H1 (cell line): ENCODE results near the gene SYDE2. TPM values are rescaled to one million over a fixed set of nuclear protein-coding genes. Genes with fewer than 3 reads are reported as not detected.

Experiments used
- ASH2L ChIP-seq: fragments of 200-600, 300-600 bp; sonication (generic); IDR thresholded peaks from one replicate; pipeline ENCODE4 v1.7.1; 2017; ENCODE audit warnings: low read length
- BCL11A ChIP-seq, 2 experiments: IDR thresholded peaks; one replicate each; pipeline ENCODE4 v1.6.1; 2011; ENCODE audit warnings: low read depth in 2 of 2, low read length in 2 of 2, mild to moderate bottlenecking in 2 of 2
- CBX8 ChIP-seq: fragments of 300-800, 300-1000 bp; sonication (generic); IDR thresholded peaks from 2 replicates; pipeline ENCODE4 v1.7.1; 2016; ENCODE audit warnings: low read depth, low read length, borderline replicate concordance
- NANOG ChIP-seq: IDR thresholded peaks from 2 replicates; pipeline ENCODE4 v1.6.1; 2011; ENCODE audit warnings: low read length, low read depth, mild to moderate bottlenecking, inconsistent platforms; ENCODE audit not compliant: insufficient read depth, poor library complexity, severe bottlenecking
- PHF8 ChIP-seq: fragments of 200-600 bp; sonication (generic); conservative IDR thresholded peaks from 2 replicates; pipeline ENCODE4 v1.7.1; 2012; ENCODE audit warnings: low read depth, mild to moderate bottlenecking, inconsistent platforms, low read length, moderate library complexity
- POLR2AphosphoS5 ChIP-seq: IDR thresholded peaks from 2 replicates; pipeline ENCODE4 v1.6.1; 2011; ENCODE audit warnings: low read depth, low read length
- POU5F1 ChIP-seq: IDR thresholded peaks from 2 replicates; pipeline ENCODE4 v1.6.1; 2011; ENCODE audit warnings: low read depth, mild to moderate bottlenecking, low read length, moderate library complexity
- RFX5 ChIP-seq: IDR thresholded peaks from 2 replicates; pipeline ENCODE4 v1.6.1; 2011; ENCODE audit warnings: low read depth, low read length, improper control_type of control experiment, borderline replicate concordance
- RXRA ChIP-seq: IDR thresholded peaks from 2 replicates; pipeline ENCODE4 v1.6.1; 2011; ENCODE audit warnings: low read depth, mild to moderate bottlenecking, low read length, moderate library complexity; ENCODE audit not compliant: insufficient read depth
- SIRT6 ChIP-seq: IDR thresholded peaks from one replicate; pipeline ENCODE4 v1.7.1; 2012; ENCODE audit warnings: low read length, inconsistent platforms
- SIX5 ChIP-seq: IDR thresholded peaks from 2 replicates; pipeline ENCODE4 v1.6.1; 2011; ENCODE audit warnings: mild to moderate bottlenecking, low read depth, low read length
- SP2 ChIP-seq: IDR thresholded peaks from 2 replicates; pipeline ENCODE4 v1.6.1; 2012; ENCODE audit warnings: mild to moderate bottlenecking, low read length, inconsistent platforms
- SP4 ChIP-seq: IDR thresholded peaks from 2 replicates; pipeline ENCODE4 v1.6.1; 2012; ENCODE audit warnings: low read length, inconsistent platforms
- SRF ChIP-seq: IDR thresholded peaks from 2 replicates; pipeline ENCODE4 v1.6.1; 2011; ENCODE audit warnings: mild to moderate bottlenecking, low read depth, low read length, moderate library complexity
- TAF1 ChIP-seq: IDR thresholded peaks from 2 replicates; pipeline ENCODE4 v1.6.1; 2011; ENCODE audit warnings: mild to moderate bottlenecking, low read depth, low read length
- TAF7 ChIP-seq: optimal IDR thresholded peaks from 2 replicates; pipeline ENCODE3; 2011; ENCODE audit warnings: low read depth, mild to moderate bottlenecking, inconsistent platforms, low read length, moderate library complexity, borderline replicate concordance
- TEAD4 ChIP-seq: IDR thresholded peaks from 2 replicates; pipeline ENCODE4 v1.6.1; 2012; ENCODE audit warnings: low read depth, low read length, inconsistent platforms, mixed read lengths
- polyA plus RNA-seq, 7 experiments: library from polyadenylated mRNA; depleted of rRNA in 3 of 7; stranded (reverse) in 5 of 7; unstranded in 2 of 7; fragments of >200 nt in 5 of 7; fragments of 200-250 nt in 2 of 7; gene quantifications; 1 replicate in 5 of 7; 2 replicates in 1 of 7; 4 replicates in 1 of 7; pipeline versions ENCODE4 v1.2.1 to v1.2.3, GENCODE V29; 2011 to 2013; ENCODE audit warnings: missing spikeins in 2 of 7, mixed read lengths in 2 of 7
- total RNA-seq: library from RNA; stranded (reverse); fragmentation: NEBNext Ultra II Directional; extraction: Animal tissue kit (Norgen Biotek cat#: 25700); gene quantifications from 2 replicates; pipeline ENCODE4 v1.2.1, GENCODE V29; 2021
- TF ChIP-seq, protein P1 (sequence below): IDR thresholded peaks from 2 replicates; pipeline ENCODE4 v1.6.1; 2011; ENCODE audit warnings: low read depth, mild to moderate bottlenecking, low read length; ENCODE audit not compliant: insufficient read depth

SYDE2 gene
- total and polyA plus RNA-seq, 2 of the 8 experiments (the other 6 are each of a cell fraction or from before 2014, with no cell fraction given), result 1.6 to 14.6 TPM

DNA sequence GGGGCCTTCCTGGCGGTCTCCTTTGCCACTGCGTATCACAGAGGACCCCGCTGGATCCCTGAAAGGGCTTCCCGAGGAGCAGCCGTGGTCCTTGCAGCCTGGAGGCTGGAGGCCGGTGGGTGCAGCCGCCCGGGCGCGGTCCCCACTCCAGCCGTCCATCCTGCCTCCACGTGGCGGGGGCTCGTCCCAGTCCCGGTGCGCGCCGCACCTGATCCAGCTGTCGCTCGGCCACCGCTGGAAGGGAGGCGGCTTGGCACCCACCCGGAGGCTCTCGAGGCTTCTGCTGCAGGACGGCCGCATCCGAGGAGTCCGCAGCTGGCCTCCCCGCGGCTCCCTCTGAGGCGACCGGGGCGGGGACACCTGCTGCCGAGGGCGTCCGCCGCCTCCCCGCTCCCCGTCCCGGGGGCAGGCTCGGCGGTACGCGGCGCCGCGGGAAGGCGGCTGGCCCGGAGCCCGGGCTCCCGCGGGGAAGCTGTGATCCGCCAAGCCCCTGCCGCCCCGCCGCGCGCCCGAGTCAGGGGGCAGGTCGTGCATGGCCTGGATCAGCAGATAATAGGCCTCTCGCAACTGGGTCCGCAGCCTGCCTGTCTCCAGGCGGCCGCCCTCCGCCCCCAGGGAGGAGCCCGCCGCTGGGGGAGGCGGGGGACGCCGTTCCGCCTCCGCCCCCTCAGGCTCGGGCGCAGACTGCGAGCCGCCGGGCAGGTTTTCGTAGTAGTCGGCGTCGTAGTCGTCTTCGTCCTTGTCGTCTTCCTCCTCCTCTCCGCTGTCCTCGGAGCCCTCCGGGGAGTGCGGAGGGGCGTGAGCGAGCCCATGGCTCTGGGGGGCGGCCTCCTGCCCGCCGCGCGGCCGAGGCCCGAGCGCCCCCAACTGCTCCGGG, at the start of gene SYDE2 (continued):
- no peak for TF ChIP-seq RXRA
- no peak for TF ChIP-seq TAF7
- no peak for TF ChIP-seq SIRT6
- TF ChIP-seq ASH2L, result peak; percentile 35
- TF ChIP-seq SIX5, result no peak
- TF ChIP-seq BCL11A (IDR thresholded peaks at IDR 0.05; ENCODE audit: low read depth in 2 of 2, low read length in 2 of 2), result no peak
- TF ChIP-seq SP2, result no peak
- TF ChIP-seq RFX5, result no peak
- no peak for TF ChIP-seq POU5F1
- TF ChIP-seq SP4, result no peak
- TF ChIP-seq NANOG, result no peak
- TF ChIP-seq, protein P1, sequence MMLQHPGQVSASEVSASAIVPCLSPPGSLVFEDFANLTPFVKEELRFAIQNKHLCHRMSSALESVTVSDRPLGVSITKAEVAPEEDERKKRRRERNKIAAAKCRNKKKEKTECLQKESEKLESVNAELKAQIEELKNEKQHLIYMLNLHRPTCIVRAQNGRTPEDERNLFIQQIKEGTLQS, result no peak
- peak; percentile 79 for TF ChIP-seq PHF8
- peak; percentile 78 for TF ChIP-seq TAF1
- TF ChIP-seq SRF, result no peak
- TF ChIP-seq TEAD4, result no peak
- no peak for TF ChIP-seq CBX8
- peak; percentile 71 for TF ChIP-seq POLR2AphosphoS5
